Esophagus squamous epithelium (tissue), 4 donors: Measurements from ENCODE around the gene KRT7.

Source experiments
- CTCF ChIP-seq, 6 experiments: fragments of 450-650 bp in 4 of 6; fragments of 200-600 bp in 2 of 6; sonication (generic) in 2 of 6; IDR thresholded peaks; one replicate each; pipeline ENCODE4 v1.5.1; 2016 to 2019; ENCODE audit warnings: antibody characterized with exemption in 6 of 6, mild to moderate bottlenecking in 4 of 6, moderate library complexity in 4 of 6
- POLR2A ChIP-seq, 4 donors: fragments of 450-650 bp; IDR thresholded peaks; one replicate each; pipeline ENCODE4 v1.6.1; 2017; ENCODE audit warnings: antibody characterized with exemption in 4 of 4, mild to moderate bottlenecking in 4 of 4, moderate library complexity in 3 of 4

- TF ChIP-seq CTCF (IDR thresholded peaks at IDR 0.05) (no peak), POLR2A (IDR thresholded peaks at IDR 0.05) (no peak)
Measured at GRCh38 chr12:52217223-52217622, 15.8 kb upstream of the KRT7 start.
